ENCODE data around the gene CEBPG. TPM values are rescaled to one million over a fixed set of nuclear protein-coding genes. Genes with fewer than 3 reads are reported as not detected.

Gene CEBPG
- total RNA-seq, 1 experiment from 2014 or later, result 39.5 TPM

GRCh38 chr19:33376941-33377557 lies 3.5 kb downstream of the CEBPG start:
- Mint-ChIP-seq H3K27ac (ENCODE audit: unreplicated experiment) (peak overlapping the region; percentile 42), H3K4me1 (ENCODE audit: low read depth, unreplicated experiment) (peaks cover 32% of the 10 kb centered on the region), H3K4me3 (ENCODE audit: low read depth, unreplicated experiment) (peak overlapping the region; percentile 95), H3K9me3 (ENCODE audit: low read depth, unreplicated experiment) (no peaks in the 10 kb centered on the region), H3K36me3 (ENCODE audit: insufficient read depth, unreplicated experiment) (peaks cover 80% of the 10 kb centered on the region), H3K27me3 (ENCODE audit: unreplicated experiment) (no peaks in the 10 kb centered on the region)
- intact Hi-C loops (cut with micrococcal nuclease; ENCODE audit: unreplicated experiment), result no loop called here
- TF ChIP-seq CTCF (IDR thresholded peaks at IDR 0.05; ENCODE audit: unreplicated experiment), result no peak
- CTCF ChIA-PET, result interaction anchor here (0.8 to 1.2 kb wide), 3 partner anchors 120 to 200 kb away, joined by 3 to 6 read pairs (median 5); no protein-coding TSS in a partner anchor
- BruUV-seq (replicated peaks), result no TSS peak
- peak; percentile 33 for DNase-seq

GRCh38 chr19:33377586-33378475 lies 4.3 kb downstream of the CEBPG start:
- Mint-ChIP-seq H3K4me3 (ENCODE audit: low read depth, unreplicated experiment) (no peak overlapping the region), H3K9me3 (ENCODE audit: low read depth, unreplicated experiment) (no peaks in the 10 kb centered on the region), H3K36me3 (ENCODE audit: insufficient read depth, unreplicated experiment) (peaks cover 74% of the 10 kb centered on the region), H3K4me1 (ENCODE audit: low read depth, unreplicated experiment) (peaks cover 32% of the 10 kb centered on the region), H3K27me3 (ENCODE audit: unreplicated experiment) (no peaks in the 10 kb centered on the region), H3K27ac (ENCODE audit: unreplicated experiment) (peak overlapping the region; percentile 29)
- no TSS peak for BruUV-seq (replicated peaks)
- DNase-seq, result no peak
- CTCF ChIA-PET, result interaction anchor here (0.8 kb wide), 1 partner anchor 201 kb away, joined by 3 read pairs; no protein-coding TSS in a partner anchor
- intact Hi-C loops (cut with micrococcal nuclease; ENCODE audit: unreplicated experiment), result no loop called here
- no peak for TF ChIP-seq CTCF (IDR thresholded peaks at IDR 0.05; ENCODE audit: unreplicated experiment)

- CTCF ChIA-PET, result no interaction called here
- H3K4me1 Mint-ChIP-seq (ENCODE audit: low read depth, unreplicated experiment), result peaks cover 32% of the 10 kb centered on the region
Observed at GRCh38 chr19:33379151-33379829, 5.8 kb downstream of the CEBPG start.

More at GRCh38 chr19:33379151-33379829, 5.8 kb downstream of the CEBPG start:
- peaks cover 66% of the 10 kb centered on the region for H3K36me3 Mint-ChIP-seq (ENCODE audit: insufficient read depth, unreplicated experiment)
- DNase-seq, result no peak
- peak overlapping the region; percentile 29 for H3K27ac Mint-ChIP-seq (ENCODE audit: unreplicated experiment)
- intact Hi-C loops (cut with micrococcal nuclease; ENCODE audit: unreplicated experiment), result no loop called here
- no peaks in the 10 kb centered on the region for H3K27me3 Mint-ChIP-seq (ENCODE audit: unreplicated experiment)
- BruUV-seq (replicated peaks), result no TSS peak
- no peak for TF ChIP-seq CTCF (IDR thresholded peaks at IDR 0.05; ENCODE audit: unreplicated experiment)
- no peaks in the 10 kb centered on the region for H3K9me3 Mint-ChIP-seq (ENCODE audit: low read depth, unreplicated experiment)
- H3K4me3 Mint-ChIP-seq (ENCODE audit: low read depth, unreplicated experiment), result no peak overlapping the region

All from Calu3 (cell line).